ENCODE measurements around the gene MFSD6. TPM values are rescaled to one million over a fixed set of nuclear protein-coding genes. Genes with fewer than 3 reads are reported as not detected.
"Not testable (repeated sequence)": the region's sequence is repeated elsewhere in the genome, so short reads cannot be mapped to it uniquely, and the experiment has no call there.

MFSD6 gene
- total RNA-seq, 2 experiments from 2014 or later: 21.0 to 21.6 TPM

DNA sequence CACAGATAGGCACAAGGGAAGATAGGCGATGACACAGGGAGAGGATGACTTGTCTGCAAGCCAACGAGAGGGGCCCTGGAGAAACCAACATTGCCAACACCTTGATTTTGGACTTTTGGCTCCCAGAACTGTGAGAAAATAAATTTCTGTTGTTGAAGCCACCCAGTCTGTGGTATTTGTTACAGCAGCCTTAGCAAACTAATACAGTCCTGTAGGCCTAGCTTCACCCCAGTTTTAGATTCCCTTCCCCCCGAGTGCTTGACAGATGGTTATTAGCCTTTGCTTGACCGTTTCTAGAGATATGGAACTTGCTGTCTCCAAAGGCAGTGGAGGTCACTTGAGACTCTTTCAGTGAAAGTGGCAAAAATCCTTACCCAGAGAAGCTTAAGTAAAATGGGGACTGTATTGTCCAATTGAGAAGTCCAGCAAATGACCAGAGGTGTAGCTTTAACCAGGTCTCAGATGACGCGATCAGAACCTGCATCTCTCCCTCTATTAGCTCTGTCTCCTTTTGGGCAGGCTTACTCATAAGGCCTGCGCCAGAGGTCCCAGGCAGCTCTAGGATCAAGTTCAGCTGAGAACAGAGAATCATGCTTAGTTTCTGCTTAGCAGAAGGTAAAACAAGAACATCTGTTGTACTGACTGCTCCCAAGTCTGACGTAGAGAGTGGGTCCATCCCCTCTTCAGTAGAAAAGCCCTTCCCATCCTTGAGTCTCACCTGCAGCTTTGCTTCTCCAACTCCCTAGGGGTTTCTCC is 50.4 kb downstream of the MFSD6 start:
- H3K4me3 Mint-ChIP-seq: no peak overlapping the region
- H3K4me1 Mint-ChIP-seq (ENCODE audit: low read depth): peaks cover 31% of the 10 kb centered on the region
- intact Hi-C loops (cut with micrococcal nuclease): no loop called here
- no peak overlapping the region for H3K27ac Mint-ChIP-seq
- CTCF ChIA-PET: no interaction called here
- H3K27me3 Mint-ChIP-seq (ENCODE audit: low read depth): no peaks in the 10 kb centered on the region
- H3K9me3 Mint-ChIP-seq: no peaks in the 10 kb centered on the region
- H3K36me3 Mint-ChIP-seq (ENCODE audit: low read depth): peaks cover 22% of the 10 kb centered on the region
- no peak for DNase-seq

DNA sequence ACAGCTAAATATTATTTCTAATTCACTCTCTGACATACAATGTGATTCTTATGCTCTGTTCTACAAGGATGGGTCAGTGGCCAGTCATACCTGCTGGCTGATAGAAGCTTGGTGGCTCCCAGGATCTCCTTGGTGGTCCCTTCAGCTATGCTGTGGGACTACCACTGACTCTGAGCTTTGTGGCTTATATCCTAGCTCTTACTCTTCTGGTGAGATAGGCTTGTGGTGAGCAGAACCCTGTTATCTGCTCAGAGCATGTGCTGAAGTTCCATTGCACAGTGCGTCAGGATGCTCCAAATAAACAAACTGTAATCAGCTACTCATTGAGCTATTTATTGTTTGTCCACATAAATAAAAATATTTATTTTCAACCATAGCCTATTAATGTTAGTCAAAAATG is 51.7 kb downstream of the MFSD6 start:
- DNase-seq: no peak
- Mint-ChIP-seq H3K4me3 (no peak overlapping the region), H3K27ac (no peak overlapping the region), H3K9me3 (no peaks in the 10 kb centered on the region), H3K4me1 (ENCODE audit: low read depth) (peaks cover 41% of the 10 kb centered on the region), H3K36me3 (ENCODE audit: low read depth) (peaks cover 15% of the 10 kb centered on the region), H3K27me3 (ENCODE audit: low read depth) (no peaks in the 10 kb centered on the region)
- CTCF ChIA-PET: interaction anchor here (0.7 kb wide), 1 partner anchor 49 kb away, joined by 3 read pairs; no protein-coding TSS in a partner anchor
- intact Hi-C loops (cut with micrococcal nuclease): no loop called here

- CTCF ChIA-PET: no interaction called here
- Mint-ChIP-seq H3K4me1 (ENCODE audit: low read depth) (peaks cover 44% of the 10 kb centered on the region), H3K36me3 (ENCODE audit: low read depth) (peaks cover 14% of the 10 kb centered on the region), H3K27me3 (ENCODE audit: low read depth) (no peaks in the 10 kb centered on the region), H3K4me3 (no peak overlapping the region), H3K27ac (no peak overlapping the region), H3K9me3 (no peaks in the 10 kb centered on the region)
- DNase-seq: no peak
- intact Hi-C loops (cut with micrococcal nuclease): no loop called here
Measured at GRCh38 chr2:190460487-190460886, 52.3 kb downstream of the MFSD6 start.

DNA sequence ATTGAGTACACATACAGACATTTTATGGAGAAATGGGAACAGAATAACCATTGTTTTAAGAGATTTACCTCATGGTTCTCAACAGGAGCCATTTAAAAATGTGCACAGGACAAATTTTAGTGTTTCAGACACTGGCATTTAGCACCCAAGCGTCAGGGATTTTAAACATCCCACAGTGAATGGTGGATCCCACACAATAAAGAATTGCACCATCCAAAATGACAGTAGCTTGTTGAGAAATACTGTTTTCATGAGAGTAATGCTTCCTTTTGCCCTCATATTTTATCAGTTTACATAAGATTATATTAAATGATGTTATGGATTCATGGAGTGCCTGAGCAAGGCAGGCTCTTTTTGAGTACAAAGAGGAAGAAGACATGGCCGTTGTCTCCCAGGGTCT is 54.0 kb downstream of the MFSD6 start:
- DNase-seq: no peak
- Mint-ChIP-seq H3K4me3 (no peak overlapping the region), H3K27me3 (ENCODE audit: low read depth) (no peaks in the 10 kb centered on the region), H3K36me3 (ENCODE audit: low read depth) (peaks cover 7% of the 10 kb centered on the region), H3K9me3 (no peaks in the 10 kb centered on the region), H3K27ac (no peak overlapping the region), H3K4me1 (ENCODE audit: low read depth) (peaks cover 50% of the 10 kb centered on the region)
- intact Hi-C loops (cut with micrococcal nuclease): no loop called here
- CTCF ChIA-PET: no interaction called here

DNA sequence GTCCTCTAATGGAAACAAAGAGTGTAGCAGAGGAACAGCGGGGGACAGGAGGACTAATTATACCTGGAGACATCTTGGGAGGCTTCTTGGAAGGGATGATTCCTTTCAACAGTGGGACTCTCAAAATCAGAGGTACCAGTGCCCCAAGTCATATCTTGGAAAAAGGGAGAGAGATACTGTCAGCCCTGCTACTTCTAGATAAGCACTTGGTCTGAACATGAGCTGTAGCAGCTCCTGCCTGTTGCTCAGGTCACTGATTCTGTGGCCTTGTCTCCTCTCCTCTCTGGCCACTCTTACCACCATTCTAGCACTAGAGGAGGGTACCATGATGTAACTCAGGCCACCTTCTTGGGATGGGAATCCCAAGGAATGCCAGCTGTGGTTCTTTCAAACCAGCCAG is 54.5 kb downstream of the MFSD6 start:
- no peak for DNase-seq
- Mint-ChIP-seq H3K4me3 (no peak overlapping the region), H3K27ac (no peak overlapping the region), H3K36me3 (ENCODE audit: low read depth) (peaks cover 6% of the 10 kb centered on the region), H3K27me3 (ENCODE audit: low read depth) (no peaks in the 10 kb centered on the region), H3K9me3 (no peaks in the 10 kb centered on the region), H3K4me1 (ENCODE audit: low read depth) (peaks cover 53% of the 10 kb centered on the region)
- CTCF ChIA-PET: no interaction called here
- intact Hi-C loops (cut with micrococcal nuclease): no loop called here

DNA sequence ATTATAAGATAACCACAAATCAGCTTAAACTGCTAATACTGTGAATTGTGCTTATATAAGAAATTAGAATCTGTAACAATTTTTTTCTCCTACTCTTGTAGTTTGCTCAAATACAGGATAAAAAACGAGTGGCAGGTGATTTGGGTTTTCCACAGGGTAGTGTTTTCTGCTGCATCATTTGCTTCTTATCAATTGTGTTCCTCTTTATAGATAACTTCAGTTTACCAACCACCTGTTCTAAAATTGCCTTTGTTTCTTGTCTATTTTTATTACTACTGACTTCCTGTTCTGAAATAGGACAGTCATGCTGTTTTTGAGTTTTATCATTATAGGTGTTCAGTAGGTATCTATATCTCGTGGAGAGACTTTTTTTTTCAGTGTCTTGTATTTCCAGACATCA is 56.9 kb downstream of the MFSD6 start:
- H3K27ac Mint-ChIP-seq: no peak overlapping the region
- intact Hi-C loops (cut with micrococcal nuclease): no loop called here

GRCh38 chr2:190466819-190467446 is 58.8 kb downstream of the MFSD6 start:
- H3K27ac Mint-ChIP-seq: no peak overlapping the region
- H3K4me1 Mint-ChIP-seq (ENCODE audit: low read depth): peaks cover 61% of the 10 kb centered on the region
- no peak for DNase-seq
- no peaks in the 10 kb centered on the region for H3K9me3 Mint-ChIP-seq
- no peak overlapping the region for H3K4me3 Mint-ChIP-seq
- H3K27me3 Mint-ChIP-seq (ENCODE audit: low read depth): no peaks in the 10 kb centered on the region
- H3K36me3 Mint-ChIP-seq (ENCODE audit: low read depth): peaks cover 23% of the 10 kb centered on the region
- CTCF ChIA-PET: no interaction called here
- intact Hi-C loops (cut with micrococcal nuclease): loop anchor here (2.0 kb wide), 1 partner anchor 22 kb away; no protein-coding TSS in a partner anchor

More for the DNA sequence above, 56.9 kb downstream of the MFSD6 start:
- Mint-ChIP-seq H3K4me3 (no peak overlapping the region), H3K27me3 (ENCODE audit: low read depth) (no peaks in the 10 kb centered on the region), H3K4me1 (ENCODE audit: low read depth) (peaks cover 65% of the 10 kb centered on the region), H3K9me3 (no peaks in the 10 kb centered on the region), H3K36me3 (ENCODE audit: low read depth) (peaks cover 10% of the 10 kb centered on the region)
- CTCF ChIA-PET: no interaction called here
- no peak for DNase-seq

DNA sequence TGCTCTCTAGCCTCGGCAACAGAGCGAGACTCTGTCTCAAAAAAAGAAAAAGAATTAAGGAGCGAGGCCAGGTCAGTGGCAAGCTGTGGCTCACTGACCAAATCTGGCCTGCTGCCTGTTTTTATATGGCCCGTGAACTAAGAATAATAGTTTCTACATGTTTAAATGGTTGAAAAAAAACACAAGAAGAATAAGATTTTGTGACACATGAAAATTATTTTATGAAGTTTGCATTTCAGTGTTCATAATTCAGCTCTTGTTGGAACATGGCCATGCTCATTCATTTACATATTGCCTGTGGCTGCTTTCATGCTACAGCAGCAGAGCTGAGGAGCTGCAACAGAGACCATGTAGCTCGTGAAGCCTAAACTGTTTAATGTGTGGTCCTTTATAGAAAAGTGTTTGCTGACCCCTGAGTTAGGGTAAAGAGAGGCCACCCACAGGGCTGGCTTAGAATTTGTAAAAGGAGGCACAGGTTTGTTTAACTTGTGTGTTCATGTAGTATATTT is 59.5 kb downstream of the MFSD6 start:
- DNase-seq: no peak
- Mint-ChIP-seq H3K9me3 (peaks cover 4% of the 10 kb centered on the region), H3K4me1 (ENCODE audit: low read depth) (peaks cover 58% of the 10 kb centered on the region), H3K27ac (no peak overlapping the region), H3K27me3 (ENCODE audit: low read depth) (no peaks in the 10 kb centered on the region), H3K36me3 (ENCODE audit: low read depth) (peaks cover 25% of the 10 kb centered on the region), H3K4me3 (no peak overlapping the region)
- CTCF ChIA-PET: interaction anchor here (0.6 to 0.7 kb wide), 2 partner anchors 67 to 100 kb away, joined by 3 to 5 read pairs; no protein-coding TSS in a partner anchor
- intact Hi-C loops (cut with micrococcal nuclease): loop anchor here (2.0 kb wide), 1 partner anchor 21 kb away; no protein-coding TSS in a partner anchor

GRCh38 chr2:190468354-190468753 is 60.2 kb downstream of the MFSD6 start:
- DNase-seq; H3K9me3 Mint-ChIP-seq; intact Hi-C loops (cut with micrococcal nuclease); H3K27me3 Mint-ChIP-seq (ENCODE audit: low read depth); H3K4me3 Mint-ChIP-seq; H3K27ac Mint-ChIP-seq: not testable (repeated sequence)
- Mint-ChIP-seq H3K4me1 (ENCODE audit: low read depth) (peaks cover 55% of the 10 kb centered on the region), H3K36me3 (ENCODE audit: low read depth) (peaks cover 28% of the 10 kb centered on the region)
- CTCF ChIA-PET: interaction anchor here (0.6 kb wide), 1 partner anchor 68 kb away, joined by 5 read pairs; no protein-coding TSS in a partner anchor

GRCh38 chr2:190468814-190469569 is 60.8 kb downstream of the MFSD6 start:
- CTCF ChIA-PET: no interaction called here
- H3K27ac Mint-ChIP-seq: no peak overlapping the region
- no peak overlapping the region for H3K4me3 Mint-ChIP-seq
- H3K9me3 Mint-ChIP-seq: peaks cover 7% of the 10 kb centered on the region
- no peak for DNase-seq
- peaks cover 32% of the 10 kb centered on the region for H3K36me3 Mint-ChIP-seq (ENCODE audit: low read depth)
- no peaks in the 10 kb centered on the region for H3K27me3 Mint-ChIP-seq (ENCODE audit: low read depth)
- intact Hi-C loops (cut with micrococcal nuclease): no loop called here
- peaks cover 54% of the 10 kb centered on the region for H3K4me1 Mint-ChIP-seq (ENCODE audit: low read depth)

DNA sequence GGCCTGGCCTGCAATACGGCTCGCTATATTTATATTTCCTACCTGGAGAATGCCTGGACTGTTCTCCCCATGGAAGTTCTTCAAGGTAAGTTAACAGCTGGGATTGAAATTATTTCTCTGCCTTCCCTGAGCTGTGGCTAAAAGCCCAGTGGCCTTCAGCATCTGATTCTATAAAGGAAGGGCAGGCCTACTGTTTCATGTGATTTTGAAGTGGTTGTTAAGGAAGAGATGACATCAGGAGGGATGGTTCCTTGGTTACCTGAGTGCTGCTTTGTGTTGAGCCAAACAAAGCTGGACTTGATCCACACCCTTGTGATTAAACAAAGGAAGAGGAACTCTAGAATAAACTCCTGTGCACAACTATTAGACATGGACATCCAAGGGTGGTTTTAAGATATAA is 61.6 kb downstream of the MFSD6 start:
- Mint-ChIP-seq H3K4me3 (no peak overlapping the region), H3K27ac (no peak overlapping the region), H3K36me3 (ENCODE audit: low read depth) (peaks cover 34% of the 10 kb centered on the region), H3K27me3 (ENCODE audit: low read depth) (no peaks in the 10 kb centered on the region), H3K9me3 (peaks cover 7% of the 10 kb centered on the region), H3K4me1 (ENCODE audit: low read depth) (peaks cover 46% of the 10 kb centered on the region)
- no peak for DNase-seq
- intact Hi-C loops (cut with micrococcal nuclease): no loop called here
- CTCF ChIA-PET: no interaction called here

GRCh38 chr2:190470256-190470826 is 62.2 kb downstream of the MFSD6 start:
- Mint-ChIP-seq H3K27me3 (ENCODE audit: low read depth) (no peaks in the 10 kb centered on the region), H3K9me3 (peaks cover 7% of the 10 kb centered on the region), H3K27ac (no peak overlapping the region), H3K36me3 (ENCODE audit: low read depth) (peaks cover 32% of the 10 kb centered on the region), H3K4me3 (no peak overlapping the region), H3K4me1 (ENCODE audit: low read depth) (peaks cover 40% of the 10 kb centered on the region)
- no peak for DNase-seq
- CTCF ChIA-PET: interaction anchor here (1.0 kb wide), 1 partner anchor 17 kb away, joined by 3 read pairs; no protein-coding TSS in a partner anchor
- intact Hi-C loops (cut with micrococcal nuclease): no loop called here

Measured in activated naive CD4-positive, alpha-beta T cell treated with anti-CD3 and anti-CD28 coated beads for 36 hours (primary cell).